Endothelial cell of umbilical vein (primary cell): ENCODE measurements around the gene SLC35G6. TPM values are rescaled to one million over a fixed set of nuclear protein-coding genes. Genes with fewer than 3 reads are reported as not detected.

Experiments used
- BruUV-seq: library from RNA; stranded (reverse); fragments of 400-500 nt; replicated peaks from 2 replicates; lab custom pipeline; 2021; lab: Mats Ljungman, UMichigan
- CTCF ChIA-PET: fragments of 300-600, 350-600 bp; sonication (Branson Sonifier 250); formaldehyde crosslinking; loops from one replicate; lab custom pipeline; 2021; ENCODE audit warnings: antibody characterized with exemption, inconsistent platforms; lab: Charles Lee
- POLR2A ChIA-PET: fragments of 300-600, 350-600 bp; sonication (Branson Sonifier 250); formaldehyde crosslinking; loops from one replicate; lab custom pipeline; 2021; ENCODE audit warnings: antibody characterized with exemption, inconsistent platforms; lab: Charles Lee
- DNase-seq: peaks from one replicate; pipeline ENCODE4 v3.0.0-alpha.2; 2011; ENCODE audit warnings: low read depth, low spot score
- FAIRE-seq: peaks from 2 replicates; lab custom pipeline; 2011; peaks lifted over from hg19 to GRCh38; lab: Jason Lieb, UNC
- H2AFZ ChIP-seq: 2 replicates; pipeline ENCODE4 v1.6.0; 2012; ENCODE audit warnings: low read depth, low read length, control low read depth, inconsistent platforms
- H3K27ac ChIP-seq: 2 replicates; pipeline ENCODE4 v1.5.1; 2011; ENCODE audit warnings: low read depth, mild to moderate bottlenecking, control low read depth, low read length, moderate library complexity; ENCODE audit not compliant: insufficient read depth
- H3K27me3 ChIP-seq, 2 experiments: 2 replicates each; pipeline versions ENCODE4 v1.6.0 to v1.6.1; 2011; ENCODE audit warnings: low read length in 2 of 2, mixed read lengths in 1 of 2; ENCODE audit not compliant: control insufficient read depth in 2 of 2, insufficient read depth in 2 of 2
- H3K36me3 ChIP-seq, 2 experiments: 2 replicates in 1 of 2; 3 replicates in 1 of 2; pipeline ENCODE4 v1.5.1; 2011; ENCODE audit warnings: low read length in 2 of 2, mild to moderate bottlenecking in 1 of 2, moderate library complexity in 1 of 2; ENCODE audit not compliant: control insufficient read depth in 2 of 2, insufficient read depth in 2 of 2; ENCODE audit errors: extremely low read depth in 1 of 2
- H3K4me1 ChIP-seq: 3 replicates; pipeline ENCODE4 v1.5.1; 2011; ENCODE audit warnings: mild to moderate bottlenecking, low read length; ENCODE audit not compliant: control insufficient read depth, insufficient read depth; ENCODE audit errors: extremely low read depth
- H3K4me2 ChIP-seq: 2 replicates; pipeline ENCODE4 v1.6.1; 2011; ENCODE audit warnings: low read length, control low read depth, mixed read lengths; ENCODE audit not compliant: insufficient read depth
- H3K4me3 ChIP-seq, 3 experiments: fragments of 200-600 bp in 1 of 3; sonication (generic), shearing (Covaris generic) in 1 of 3; replicated peaks in 1 of 3; 2 replicates each; pipeline ENCODE4 v1.5.1; 2011 to 2016; ENCODE audit warnings: control low read depth in 3 of 3, low read length in 3 of 3, mild to moderate bottlenecking in 2 of 3, inconsistent platforms in 1 of 3, low read depth in 1 of 3, moderate library complexity in 1 of 3; ENCODE audit not compliant: insufficient read depth in 1 of 3
- H3K79me2 ChIP-seq: 2 replicates; pipeline ENCODE4 v1.6.0; 2012; ENCODE audit warnings: low read length, inconsistent platforms; ENCODE audit not compliant: control insufficient read depth, insufficient read depth
- H3K9ac ChIP-seq: replicated peaks from 2 replicates; pipeline ENCODE3; 2011; ENCODE audit warnings: low read length, control low read depth; ENCODE audit not compliant: insufficient read depth; ENCODE audit errors: extremely low read depth
- H3K9me1 ChIP-seq: replicated peaks from 3 replicates; pipeline ENCODE4 v1.6.0; 2011; ENCODE audit warnings: mild to moderate bottlenecking, low read length; ENCODE audit not compliant: control insufficient read depth, insufficient read depth; ENCODE audit errors: extremely low read depth
- H3K9me3 ChIP-seq: replicated peaks from 2 replicates; pipeline ENCODE4 v1.5.1; 2012; ENCODE audit warnings: low read length, inconsistent platforms; ENCODE audit not compliant: control insufficient read depth, insufficient read depth
- H4K20me1 ChIP-seq: replicated peaks from 2 replicates; pipeline ENCODE3; 2011; ENCODE audit warnings: mild to moderate bottlenecking, low read length; ENCODE audit not compliant: control insufficient read depth, insufficient read depth; ENCODE audit errors: extremely low read depth
- EZH2 ChIP-seq: IDR thresholded peaks from 2 replicates; pipeline ENCODE4 v1.6.1; 2012; ENCODE audit warnings: borderline replicate concordance, low read depth, mild to moderate bottlenecking, moderate library complexity, low read length, inconsistent platforms; ENCODE audit not compliant: severe bottlenecking
- FOS ChIP-seq: IDR thresholded peaks from 2 replicates; pipeline ENCODE4 v1.6.1; 2011; ENCODE audit warnings: mild to moderate bottlenecking, low read length, moderate library complexity, borderline replicate concordance; ENCODE audit not compliant: insufficient read depth
- GATA2 ChIP-seq: IDR thresholded peaks from 2 replicates; pipeline ENCODE4 v1.7.0; 2011; ENCODE audit warnings: low read depth, mild to moderate bottlenecking, moderate library complexity, mixed read lengths, low read length; ENCODE audit not compliant: insufficient read length, insufficient read depth
- JUN ChIP-seq: IDR thresholded peaks from 2 replicates; pipeline ENCODE4 v1.6.1; 2011; ENCODE audit warnings: borderline replicate concordance, low read depth; ENCODE audit not compliant: insufficient read length, insufficient read depth
- MYC ChIP-seq: IDR thresholded peaks from one replicate; pipeline ENCODE4 v1.6.1; 2011; ENCODE audit warnings: mild to moderate bottlenecking, low read depth, low read length
- POLR2A ChIP-seq: IDR thresholded peaks from 2 replicates; pipeline ENCODE4 v1.6.1; 2012; ENCODE audit warnings: low read depth, mild to moderate bottlenecking, control low read depth, low read length
- POLR2AphosphoS5 ChIP-seq: IDR thresholded peaks from 2 replicates; pipeline ENCODE4 v1.6.1; 2012; ENCODE audit warnings: low read depth, mild to moderate bottlenecking, control low read depth, low read length, moderate library complexity; ENCODE audit not compliant: insufficient read depth
- dilution Hi-C: fragments of 300-500 bp; cut with MboI; formaldehyde crosslinking; loops from one replicate; pipeline ENCODE4 v1.15.0; 2019; ENCODE audit warnings: low sequenced_read_pairs; ENCODE audit not compliant: extremely low pct_ligation_motif_present
- intact Hi-C: fragments of 100-400 bp; cut with micrococcal nuclease; formaldehyde crosslinking; loops from one replicate; pipeline ENCODE4 v1.10.0; 2022
- polyA plus RNA-seq, 4 experiments: library from polyadenylated mRNA; depleted of rRNA in 3 of 4; stranded (reverse) in 3 of 4; unstranded in 1 of 4; fragments of >200 nt; gene quantifications; 2 replicates each; pipeline versions ENCODE4 v1.2.1 to v1.2.3, GENCODE V29; 2011 to 2012; ENCODE audit warnings: missing spikeins in 1 of 4
- total RNA-seq: library from RNA; stranded (reverse); gene quantifications from 2 replicates; pipeline ENCODE4 v1.2.3, GENCODE V29; 2021
- TF ChIP-seq, protein P1 (sequence below): IDR thresholded peaks from 2 replicates; pipeline ENCODE4 v1.6.1; 2011; ENCODE audit not compliant: insufficient read depth, insufficient read length
- TF ChIP-seq, protein P2 (sequence below), 2 donors: IDR thresholded peaks; 1 replicate in 1 of 2; 2 replicates in 1 of 2; pipeline ENCODE4 v1.5.1; 2011; ENCODE audit warnings: low read length in 2 of 2, mild to moderate bottlenecking in 2 of 2, moderate library complexity in 2 of 2, control low read depth in 1 of 2, inconsistent platforms in 1 of 2, low read depth in 1 of 2; ENCODE audit not compliant: insufficient read depth in 1 of 2; ENCODE audit errors: extremely low read depth in 1 of 2

Gene SLC35G6
- total and polyA plus RNA-seq, 2 donors (not counting 3 experiments of a cell fraction or from before 2014, with no cell fraction given): not detected

DNA sequence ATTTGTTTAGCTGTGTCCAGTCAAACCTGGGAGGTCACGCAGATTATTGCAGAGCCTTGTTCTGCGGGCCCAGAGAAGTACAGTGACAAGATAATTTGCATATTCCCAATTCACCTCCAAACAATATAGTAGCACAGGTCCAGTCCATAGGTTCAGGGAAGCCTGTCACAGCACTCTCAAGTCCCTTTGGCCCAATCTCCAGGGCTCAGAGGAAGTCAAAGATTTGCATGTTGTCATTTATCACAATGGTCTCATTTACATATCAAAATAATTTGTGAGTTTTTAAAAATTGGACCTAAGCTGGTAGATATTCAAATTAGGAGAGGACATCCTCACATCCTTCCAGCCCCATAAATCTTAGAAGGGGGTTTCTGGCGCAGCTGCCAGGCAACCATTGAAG, 13.7 kb upstream of the SLC35G6 start:
- DNase-seq: no peak
- Histone ChIP-seq H3K4me2 (no peak overlapping the region), H3K27me3 (no peaks in the 10 kb centered on the region), H3K4me1 (no peaks in the 10 kb centered on the region), H3K36me3 (peaks cover 0 to 15% of the 10 kb centered on the region in 2 experiments), H3K4me3 (no peak overlapping the region), H3K27ac (no peak overlapping the region), H3K9me3 (no peaks in the 10 kb centered on the region), H2AFZ (no peak overlapping the region), H4K20me1 (no peaks in the 10 kb centered on the region), H3K9ac (no peak overlapping the region), H3K79me2 (peaks cover 20% of the 10 kb centered on the region), H3K9me1 (no peaks in the 10 kb centered on the region)
- dilution Hi-C loops: no loop called here
- no peak for TF ChIP-seq GATA2
- TF ChIP-seq EZH2: no peak
- no peak for TF ChIP-seq MYC
- TF ChIP-seq FOS: no peak
- TF ChIP-seq JUN: no peak
- no peak for TF ChIP-seq POLR2A
- no peak for TF ChIP-seq POLR2AphosphoS5
- TF ChIP-seq, protein P1, sequence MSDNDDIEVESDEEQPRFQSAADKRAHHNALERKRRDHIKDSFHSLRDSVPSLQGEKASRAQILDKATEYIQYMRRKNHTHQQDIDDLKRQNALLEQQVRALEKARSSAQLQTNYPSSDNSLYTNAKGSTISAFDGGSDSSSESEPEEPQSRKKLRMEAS: no peak
- TF ChIP-seq, protein P2, sequence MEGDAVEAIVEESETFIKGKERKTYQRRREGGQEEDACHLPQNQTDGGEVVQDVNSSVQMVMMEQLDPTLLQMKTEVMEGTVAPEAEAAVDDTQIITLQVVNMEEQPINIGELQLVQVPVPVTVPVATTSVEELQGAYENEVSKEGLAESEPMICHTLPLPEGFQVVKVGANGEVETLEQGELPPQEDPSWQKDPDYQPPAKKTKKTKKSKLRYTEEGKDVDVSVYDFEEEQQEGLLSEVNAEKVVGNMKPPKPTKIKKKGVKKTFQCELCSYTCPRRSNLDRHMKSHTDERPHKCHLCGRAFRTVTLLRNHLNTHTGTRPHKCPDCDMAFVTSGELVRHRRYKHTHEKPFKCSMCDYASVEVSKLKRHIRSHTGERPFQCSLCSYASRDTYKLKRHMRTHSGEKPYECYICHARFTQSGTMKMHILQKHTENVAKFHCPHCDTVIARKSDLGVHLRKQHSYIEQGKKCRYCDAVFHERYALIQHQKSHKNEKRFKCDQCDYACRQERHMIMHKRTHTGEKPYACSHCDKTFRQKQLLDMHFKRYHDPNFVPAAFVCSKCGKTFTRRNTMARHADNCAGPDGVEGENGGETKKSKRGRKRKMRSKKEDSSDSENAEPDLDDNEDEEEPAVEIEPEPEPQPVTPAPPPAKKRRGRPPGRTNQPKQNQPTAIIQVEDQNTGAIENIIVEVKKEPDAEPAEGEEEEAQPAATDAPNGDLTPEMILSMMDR (IDR thresholded peaks at IDR 0.05; ENCODE audit: extremely low read depth in 1 of 2, insufficient read depth in 1 of 2, low read depth in 1 of 2, low read length in 2 of 2): no peak
- ChIA-PET CTCF (interaction anchor here (1.1 to 3.3 kb wide), 3 partner anchors 12 to 93 kb away, joined by 4 to 11 read pairs (median 8); partner anchors contain the start of gene ZBTB4), POLR2A (interaction anchor here (1.1 kb wide), 1 partner anchor 17 kb away, joined by 4 read pairs; the partner anchor contains the start of gene POLR2A)
- intact Hi-C loops: no loop called here
- FAIRE-seq: no peak
- no TSS peak for BruUV-seq
